Muscle of leg (tissue), 11 donors: ENCODE data around the gene PXK. TPM values are rescaled to one million over a fixed set of nuclear protein-coding genes. Genes with fewer than 3 reads are reported as not detected.
A peak's percentile ranks its signal among the peaks of the same experiment; 100 is the strongest.

ENCODE experiments used
- DNase-seq: peaks from one replicate; pipeline ENCODE4 v3.0.0; 2013
- H3K27ac ChIP-seq: one replicate; pipeline ENCODE4 v1.5.1; 2013; ENCODE audit warnings: mild to moderate bottlenecking, low read length, control low read depth
- H3K27me3 ChIP-seq: one replicate; pipeline ENCODE4 v1.6.1; 2013; ENCODE audit warnings: low read length; ENCODE audit not compliant: control insufficient read depth, insufficient read depth
- H3K36me3 ChIP-seq: one replicate; pipeline ENCODE4 v1.6.1; 2013; ENCODE audit warnings: low read length; ENCODE audit not compliant: control insufficient read depth, insufficient read depth
- H3K4me1 ChIP-seq: one replicate; pipeline ENCODE4 v1.6.1; 2013; ENCODE audit warnings: low read length; ENCODE audit not compliant: control insufficient read depth, insufficient read depth
- H3K4me3 ChIP-seq: one replicate; pipeline ENCODE4 v1.5.1; 2013; ENCODE audit warnings: low read length, control low read depth
- H3K9me3 ChIP-seq: replicated peaks from 2 replicates; pipeline ENCODE4 v1.6.1; 2013; ENCODE audit warnings: low read depth, low read length; ENCODE audit not compliant: control insufficient read depth
- WGBS: methylation state at CpG from one replicate; pipeline ENCODE4 v1.1.5; 2013; ENCODE audit warnings: missing lambda C conversion rate; ENCODE audit not compliant: insufficient coverage; 5-methylcytosine and 5-hydroxymethylcytosine counted together
- polyA plus RNA-seq, 8 donors: library from polyadenylated mRNA; unstranded; fragments of 120-200 nt; gene quantifications; one replicate each; pipeline versions ENCODE4 v1.2.1 to v1.2.3, GENCODE V29; 2013; ENCODE audit warnings: inconsistent platforms in 1 of 8, low replicate concordance in 1 of 8; ENCODE audit not compliant: insufficient read length in 8 of 8, insufficient read depth in 1 of 8
- total RNA-seq: library from RNA; stranded (reverse); fragments of 120-200 nt; gene quantifications from one replicate; pipeline ENCODE4 v1.2.4, GENCODE V29; 2013

PXK gene
- total and polyA plus RNA-seq, 9 donors, result 15.9 to 19.9 (median 17.5) TPM

DNA sequence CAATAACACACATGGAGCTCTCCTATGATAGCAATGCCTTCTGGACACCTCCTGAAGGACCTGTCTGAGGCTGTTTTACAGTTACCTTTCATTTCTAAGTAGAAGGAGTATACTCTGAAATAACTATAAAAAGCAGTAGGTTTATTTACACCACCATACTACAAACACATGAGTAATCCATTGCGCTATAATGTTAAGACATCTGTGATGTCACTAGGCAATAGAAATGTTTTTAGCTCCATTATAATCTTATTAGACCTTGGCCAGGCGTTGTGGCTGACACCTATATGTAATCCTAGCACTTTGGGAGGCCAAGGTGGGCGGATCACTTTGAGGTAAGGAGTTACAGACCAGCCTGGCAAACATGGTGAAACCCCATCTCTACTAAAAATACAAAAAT, 24.7 kb downstream of the PXK start:
- Histone ChIP-seq H3K4me3 (no peak overlapping the region), H3K4me1 (peaks cover 10% of the 10 kb centered on the region), H3K36me3 (no peaks in the 10 kb centered on the region), H3K27me3 (no peaks in the 10 kb centered on the region), H3K27ac (no peak overlapping the region), H3K9me3 (no peaks in the 10 kb centered on the region)
- no peak for DNase-seq
- no CpG with 5 or more reads among the region's 3 CpGs for WGBS

DNA sequence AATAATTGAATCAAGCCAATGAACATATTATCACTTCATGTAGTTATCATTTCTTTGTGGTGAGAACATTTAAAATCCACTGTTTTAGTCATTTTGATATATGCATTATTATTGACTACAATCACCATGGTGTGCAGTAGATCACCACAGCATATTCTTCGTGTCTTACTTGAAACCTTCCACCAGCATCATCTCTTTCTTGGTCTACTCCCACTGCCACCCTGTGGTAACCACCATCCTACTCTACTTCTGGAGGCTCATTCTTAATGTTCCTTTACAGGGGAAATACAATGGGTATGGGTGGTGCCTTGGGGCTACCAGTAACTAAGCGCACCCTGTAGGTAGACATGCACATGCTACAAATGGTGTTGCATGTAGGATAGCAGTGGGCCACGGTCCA, 25.4 kb downstream of the PXK start:
- WGBS, result no CpG with 5 or more reads among the region's 3 CpGs
- Histone ChIP-seq H3K36me3 (no peaks in the 10 kb centered on the region), H3K9me3 (no peaks in the 10 kb centered on the region), H3K4me3 (no peak overlapping the region), H3K27me3 (no peaks in the 10 kb centered on the region), H3K27ac (no peak overlapping the region), H3K4me1 (peaks cover 10% of the 10 kb centered on the region)
- DNase-seq, result no peak

DNA sequence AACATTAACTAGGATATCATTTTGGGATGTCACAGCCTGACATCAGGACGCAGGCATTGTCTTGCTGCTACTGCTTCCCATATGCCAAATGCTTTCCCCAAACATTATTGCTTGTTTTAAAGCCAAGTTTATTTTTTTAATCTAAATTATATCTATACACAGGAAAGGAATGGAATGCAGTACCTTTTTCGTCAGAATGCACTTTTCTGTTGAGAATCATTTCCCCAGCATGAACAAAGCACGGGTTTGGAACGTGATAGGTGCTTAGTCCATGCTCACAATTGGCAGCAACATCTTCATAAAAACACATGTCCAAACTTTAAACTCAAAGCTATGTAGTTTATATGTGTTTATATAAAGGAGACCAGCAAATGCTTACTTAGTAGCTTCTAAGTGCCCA, 26.1 kb downstream of the PXK start:
- Histone ChIP-seq H3K4me1 (peaks cover 10% of the 10 kb centered on the region), H3K27me3 (no peaks in the 10 kb centered on the region), H3K4me3 (no peak overlapping the region), H3K27ac (no peak overlapping the region), H3K36me3 (no peaks in the 10 kb centered on the region), H3K9me3 (no peaks in the 10 kb centered on the region)
- no CpG with 5 or more reads among the region's 4 CpGs for WGBS
- DNase-seq, result peak; percentile 33

DNA sequence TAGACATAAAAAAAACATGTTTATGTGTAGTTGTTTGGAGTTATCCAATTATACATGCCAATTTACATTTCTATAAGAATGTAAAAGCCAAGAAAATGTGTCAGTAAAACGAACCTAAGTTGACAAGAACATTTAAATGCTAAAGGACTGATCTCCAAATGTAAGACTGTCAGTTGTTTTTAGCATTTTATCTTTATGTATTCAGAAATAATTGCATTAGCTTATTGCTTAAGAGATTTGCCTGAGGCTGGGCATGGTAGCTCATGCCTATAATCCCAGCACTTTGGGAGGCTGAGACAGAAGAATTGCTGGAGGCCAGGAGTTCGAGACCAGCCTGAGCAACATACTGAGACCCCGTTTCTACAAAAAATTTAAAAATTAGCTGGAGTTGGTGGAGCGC, 26.9 kb downstream of the PXK start:
- Histone ChIP-seq H3K36me3 (no peaks in the 10 kb centered on the region), H3K4me1 (peaks cover 10% of the 10 kb centered on the region), H3K4me3 (no peak overlapping the region), H3K27me3 (no peaks in the 10 kb centered on the region), H3K27ac (no peak overlapping the region), H3K9me3 (no peaks in the 10 kb centered on the region)
- DNase-seq, result no peak
- 100% methylated on average over 1 of the region's 4 CpGs for WGBS

DNA sequence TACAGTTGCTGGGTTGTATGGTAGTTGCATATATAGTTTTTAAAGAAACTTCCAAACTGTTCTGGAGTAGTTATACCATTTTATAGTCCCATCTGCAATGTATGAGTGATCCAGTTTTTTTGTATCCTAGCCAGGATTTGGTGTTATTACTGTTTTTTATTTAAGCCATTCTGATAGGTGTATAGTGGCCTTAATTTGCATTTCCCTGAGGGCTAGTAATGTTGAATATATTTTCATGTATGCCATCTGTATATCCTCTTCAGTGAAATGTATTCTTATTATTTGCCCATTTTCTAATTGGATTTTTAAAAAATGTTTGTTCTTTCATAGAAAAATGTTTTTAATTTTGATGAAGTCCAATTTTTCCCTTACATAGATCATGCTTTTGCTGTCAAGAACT, 29.2 kb downstream of the PXK start:
- no peak overlapping the region for H3K4me3 ChIP-seq
- no peaks in the 10 kb centered on the region for H3K9me3 ChIP-seq
- no peaks in the 10 kb centered on the region for H3K36me3 ChIP-seq

DNA sequence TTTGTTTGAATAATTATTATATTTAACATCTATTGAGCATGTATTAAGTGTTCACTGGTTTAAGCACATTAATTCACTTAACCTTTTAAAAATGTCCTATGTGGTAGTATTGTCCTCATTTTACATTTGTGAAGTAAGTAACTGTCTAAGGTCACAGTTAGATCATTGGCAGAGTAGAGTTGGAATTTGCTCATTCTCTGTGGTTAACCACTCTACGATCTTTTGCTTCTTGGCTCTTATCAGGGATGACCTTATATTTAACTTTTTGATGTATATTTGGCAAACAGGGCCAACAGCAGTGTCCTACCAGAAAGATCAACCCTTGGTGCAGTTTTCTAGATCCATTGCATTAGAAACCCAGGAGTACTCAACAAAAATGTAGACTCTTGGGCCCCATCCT, 34.0 kb downstream of the PXK start:
- Histone ChIP-seq H3K4me1 (no peaks in the 10 kb centered on the region), H3K4me3 (no peak overlapping the region), H3K9me3 (no peaks in the 10 kb centered on the region), H3K36me3 (peaks cover 4% of the 10 kb centered on the region), H3K27ac (no peak overlapping the region), H3K27me3 (no peaks in the 10 kb centered on the region)
- no peak for DNase-seq
- WGBS, result no CpG with 5 or more reads among the region's 1 CpG

More for the DNA sequence above, 29.2 kb downstream of the PXK start:
- no peaks in the 10 kb centered on the region for H3K27me3 ChIP-seq
- peaks cover 6% of the 10 kb centered on the region for H3K4me1 ChIP-seq
- DNase-seq, result no peak
- no peak overlapping the region for H3K27ac ChIP-seq

DNA sequence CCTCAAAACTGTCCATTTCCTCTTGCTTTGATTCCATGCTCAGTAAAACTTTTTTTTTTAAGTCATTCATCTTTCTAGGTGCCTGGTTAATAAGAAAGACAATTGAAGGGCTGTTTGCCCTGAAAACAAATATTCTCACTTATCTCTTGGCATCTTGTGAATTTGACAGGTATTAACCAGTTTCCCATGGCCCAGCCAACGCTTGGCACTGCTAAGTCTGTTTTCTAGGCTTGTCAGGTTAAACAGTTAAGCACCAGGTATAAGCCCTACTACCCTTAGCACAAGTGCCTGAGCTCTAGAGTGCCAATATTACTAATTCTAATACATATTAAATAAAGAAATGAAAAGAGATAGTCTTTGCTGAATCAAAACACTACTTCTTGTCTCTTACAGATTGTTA, 36.3 kb downstream of the PXK start:
- H3K4me3 ChIP-seq, result no peak overlapping the region
- no peaks in the 10 kb centered on the region for H3K27me3 ChIP-seq
- H3K27ac ChIP-seq, result no peak overlapping the region
- H3K36me3 ChIP-seq, result peaks cover 4% of the 10 kb centered on the region
- H3K9me3 ChIP-seq, result no peaks in the 10 kb centered on the region
- H3K4me1 ChIP-seq, result no peaks in the 10 kb centered on the region
- 60% methylated on average over 1 of the region's 1 CpG for WGBS
- DNase-seq, result no peak

DNA sequence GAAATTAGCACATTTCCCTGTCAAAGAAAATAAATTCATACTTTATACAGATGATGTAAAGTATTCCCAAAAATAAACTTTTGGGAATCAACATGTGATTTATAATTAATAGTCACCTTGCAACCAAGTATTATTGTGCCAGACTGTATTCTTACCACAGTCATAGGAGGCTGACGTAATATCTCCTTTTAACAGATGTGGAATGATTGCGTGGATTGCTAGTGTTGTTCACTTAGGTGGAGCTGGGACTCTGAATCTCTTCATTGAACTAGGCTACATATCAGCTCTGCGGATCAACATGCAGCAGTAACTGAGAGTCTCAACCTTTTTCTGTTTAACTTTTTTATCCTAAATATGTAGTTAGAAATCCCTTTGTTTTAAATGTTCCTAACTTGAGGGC, 37.2 kb downstream of the PXK start:
- Histone ChIP-seq H3K4me1 (no peaks in the 10 kb centered on the region), H3K27ac (no peak overlapping the region), H3K9me3 (no peaks in the 10 kb centered on the region), H3K36me3 (peaks cover 4% of the 10 kb centered on the region), H3K4me3 (no peak overlapping the region), H3K27me3 (no peaks in the 10 kb centered on the region)
- no CpG with 5 or more reads among the region's 3 CpGs for WGBS
- DNase-seq, result no peak

DNA sequence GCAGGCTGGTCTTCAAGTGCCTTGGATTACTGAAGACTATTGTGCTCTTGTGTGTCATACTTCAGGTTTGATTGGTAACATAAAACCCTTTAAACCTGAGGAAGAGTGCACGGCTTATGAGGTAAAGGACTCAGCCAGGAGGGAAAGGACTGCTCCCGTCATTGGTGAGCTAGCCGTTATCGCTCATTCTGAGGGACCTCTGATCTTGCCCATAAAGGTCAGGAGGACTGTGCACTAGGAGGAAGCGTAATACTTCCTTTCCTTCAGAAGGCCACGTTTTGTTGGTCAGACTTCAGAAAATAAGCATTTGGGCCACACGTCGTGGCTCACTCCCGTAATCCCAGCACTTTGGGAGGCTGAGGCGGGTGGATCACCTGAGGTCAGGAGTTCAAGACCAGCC, 37.7 kb downstream of the PXK start:
- 88% methylated on average over 7 of the region's 10 CpGs for WGBS
- Histone ChIP-seq H3K27me3 (no peaks in the 10 kb centered on the region), H3K4me3 (no peak overlapping the region), H3K4me1 (no peaks in the 10 kb centered on the region), H3K36me3 (peaks cover 4% of the 10 kb centered on the region), H3K27ac (no peak overlapping the region), H3K9me3 (no peaks in the 10 kb centered on the region)
- DNase-seq, result no peak

DNA sequence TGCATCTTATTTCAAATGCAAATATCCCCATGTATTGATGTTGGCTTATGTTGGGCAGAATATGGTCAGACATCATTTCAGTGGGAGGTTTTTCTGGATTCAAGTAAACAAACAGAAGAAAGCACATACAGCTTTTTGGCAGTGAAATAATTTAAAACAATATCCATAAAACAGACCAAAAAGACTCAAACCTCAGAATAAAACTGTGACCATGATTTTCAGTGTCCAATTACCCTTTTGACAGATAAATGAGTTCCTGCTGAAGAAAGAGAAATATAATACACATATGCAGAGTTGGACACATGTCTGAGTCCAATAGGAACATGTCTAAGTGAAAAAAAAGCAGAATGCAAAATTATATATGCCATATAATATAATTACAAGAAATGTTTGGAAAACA, 39.1 kb downstream of the PXK start:
- Histone ChIP-seq H3K27ac (no peak overlapping the region), H3K9me3 (no peaks in the 10 kb centered on the region), H3K4me3 (no peak overlapping the region), H3K36me3 (peaks cover 4% of the 10 kb centered on the region), H3K4me1 (no peaks in the 10 kb centered on the region), H3K27me3 (no peaks in the 10 kb centered on the region)
- DNase-seq, result no peak

DNA sequence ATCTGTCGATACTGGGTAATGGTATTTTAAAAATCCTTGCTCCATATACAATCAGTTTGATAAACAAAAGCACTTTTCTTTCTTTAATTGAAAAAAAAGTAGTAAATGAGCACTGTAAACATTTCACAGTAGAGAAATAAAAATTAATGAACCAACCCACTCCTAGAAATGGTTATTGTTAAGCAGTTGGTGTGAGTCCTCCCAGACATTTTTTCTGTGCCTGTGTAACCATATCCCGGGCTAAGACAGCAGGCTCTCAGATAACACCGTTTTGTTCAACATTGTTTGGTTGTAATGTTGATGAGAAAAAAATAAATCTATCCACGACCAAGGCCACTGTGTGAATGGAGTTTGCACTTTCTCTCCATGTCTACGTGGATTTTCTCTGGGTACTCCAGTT, 42.6 kb downstream of the PXK start:
- no peak overlapping the region for H3K4me3 ChIP-seq
- DNase-seq, result no peak
- WGBS, result no CpG with 5 or more reads among the region's 5 CpGs
- H3K36me3 ChIP-seq, result peaks cover 1% of the 10 kb centered on the region
- H3K27me3 ChIP-seq, result no peaks in the 10 kb centered on the region
- H3K9me3 ChIP-seq, result no peaks in the 10 kb centered on the region
- H3K4me1 ChIP-seq, result no peaks in the 10 kb centered on the region
- no peak overlapping the region for H3K27ac ChIP-seq
